ENCODE data around the gene CSF3R. TPM values are rescaled to one million over a fixed set of nuclear protein-coding genes. Genes with fewer than 3 reads are reported as not detected.
"Not testable (repeated sequence)": the region's sequence is repeated elsewhere in the genome, so short reads cannot be mapped to it uniquely, and the experiment has no call there.

CSF3R gene
- total RNA-seq, 1 donor from 2014 or later: not detected

DNA sequence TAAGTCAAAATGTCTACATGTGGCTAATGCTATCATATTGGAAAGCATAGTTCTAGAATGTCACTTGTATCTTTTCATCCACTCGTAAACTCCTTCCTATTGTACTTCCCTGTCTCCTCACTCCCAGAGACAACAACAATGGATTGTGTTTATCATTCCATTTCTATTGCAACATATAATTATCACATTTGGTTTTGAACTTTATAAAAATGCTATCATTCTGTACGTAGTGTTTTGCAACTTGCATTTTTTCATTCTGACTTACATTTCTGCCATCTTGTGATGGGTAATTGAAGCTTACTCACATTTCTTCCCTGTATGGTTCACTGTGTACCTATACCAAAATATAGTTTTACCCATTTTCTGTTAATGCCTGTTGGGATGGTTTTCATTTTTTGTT lies 14.5 kb upstream of the CSF3R start:
- no peaks in the 10 kb centered on the region for H3K4me1 Mint-ChIP-seq
- H3K9me3 Mint-ChIP-seq: no peaks in the 10 kb centered on the region
- ATAC-seq (ENCODE audit: low read depth) (no peak), DNase-seq (no peak)
- no peak overlapping the region for H3K4me3 Mint-ChIP-seq
- no peaks in the 10 kb centered on the region for H3K27me3 Mint-ChIP-seq
- H3K36me3 Mint-ChIP-seq (ENCODE audit: low read depth): no peaks in the 10 kb centered on the region
- no peak for TF ChIP-seq CTCF (IDR thresholded peaks at IDR 0.05)
- no peak overlapping the region for H3K27ac Mint-ChIP-seq
- POLR2A ChIA-PET: no interaction called here
- CTCF ChIA-PET: no interaction called here
- intact Hi-C loops (cut with micrococcal nuclease): no loop called here

- ChIA-PET CTCF (no interaction called here), POLR2A (no interaction called here)
- H3K36me3 Mint-ChIP-seq (ENCODE audit: low read depth): no peaks in the 10 kb centered on the region
- no peaks in the 10 kb centered on the region for H3K9me3 Mint-ChIP-seq
- intact Hi-C loops (cut with micrococcal nuclease): no loop called here
- H3K27ac Mint-ChIP-seq: no peak overlapping the region
- no peak for DNase-seq
- H3K4me3 Mint-ChIP-seq: no peak overlapping the region
- H3K4me1 Mint-ChIP-seq: no peaks in the 10 kb centered on the region
- H3K27me3 Mint-ChIP-seq: no peaks in the 10 kb centered on the region
- no peak for TF ChIP-seq CTCF (IDR thresholded peaks at IDR 0.05)
- ATAC-seq (ENCODE audit: low read depth): no peak
Observed at GRCh38 chr1:36494971-36495370, 12.3 kb upstream of the CSF3R start.

DNA sequence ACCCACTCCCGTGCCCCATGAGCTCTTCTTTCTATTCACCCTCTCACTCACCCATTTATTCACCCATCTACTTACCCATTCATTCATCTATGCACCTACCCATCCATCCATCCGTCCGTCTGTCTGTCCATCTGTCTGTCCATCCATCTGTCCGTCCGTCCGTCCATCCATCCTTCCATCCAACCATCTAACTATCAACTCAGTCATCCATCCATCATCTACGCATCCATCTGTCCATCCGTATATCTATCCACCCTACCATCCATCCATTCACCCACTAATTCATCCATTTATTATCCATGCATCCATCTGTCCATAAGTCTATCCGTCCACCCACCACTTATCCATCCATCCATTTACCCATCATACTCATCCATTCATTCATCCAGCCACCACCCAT lies 10.8 kb upstream of the CSF3R start:
- H3K4me3 Mint-ChIP-seq: no peak overlapping the region
- ATAC-seq (ENCODE audit: low read depth) (no peak), DNase-seq (no peak)
- H3K4me1 Mint-ChIP-seq: no peaks in the 10 kb centered on the region
- no peak overlapping the region for H3K27ac Mint-ChIP-seq
- no peaks in the 10 kb centered on the region for H3K27me3 Mint-ChIP-seq
- CTCF ChIA-PET: no interaction called here
- no peaks in the 10 kb centered on the region for H3K36me3 Mint-ChIP-seq (ENCODE audit: low read depth)
- POLR2A ChIA-PET: no interaction called here
- intact Hi-C loops (cut with micrococcal nuclease): no loop called here
- TF ChIP-seq CTCF (IDR thresholded peaks at IDR 0.05): no peak
- no peaks in the 10 kb centered on the region for H3K9me3 Mint-ChIP-seq

GRCh38 chr1:36492491-36492890 lies 9.8 kb upstream of the CSF3R start:
- no peak overlapping the region for H3K27ac Mint-ChIP-seq
- no peak for DNase-seq
- H3K36me3 Mint-ChIP-seq (ENCODE audit: low read depth): no peaks in the 10 kb centered on the region
- CTCF ChIA-PET: no interaction called here
- POLR2A ChIA-PET: no interaction called here
- ATAC-seq (ENCODE audit: low read depth): no peak
- intact Hi-C loops (cut with micrococcal nuclease): no loop called here
- no peak overlapping the region for H3K4me3 Mint-ChIP-seq
- TF ChIP-seq CTCF (IDR thresholded peaks at IDR 0.05): no peak
- no peaks in the 10 kb centered on the region for H3K27me3 Mint-ChIP-seq
- H3K9me3 Mint-ChIP-seq: no peaks in the 10 kb centered on the region
- peaks cover 3% of the 10 kb centered on the region for H3K4me1 Mint-ChIP-seq

DNA sequence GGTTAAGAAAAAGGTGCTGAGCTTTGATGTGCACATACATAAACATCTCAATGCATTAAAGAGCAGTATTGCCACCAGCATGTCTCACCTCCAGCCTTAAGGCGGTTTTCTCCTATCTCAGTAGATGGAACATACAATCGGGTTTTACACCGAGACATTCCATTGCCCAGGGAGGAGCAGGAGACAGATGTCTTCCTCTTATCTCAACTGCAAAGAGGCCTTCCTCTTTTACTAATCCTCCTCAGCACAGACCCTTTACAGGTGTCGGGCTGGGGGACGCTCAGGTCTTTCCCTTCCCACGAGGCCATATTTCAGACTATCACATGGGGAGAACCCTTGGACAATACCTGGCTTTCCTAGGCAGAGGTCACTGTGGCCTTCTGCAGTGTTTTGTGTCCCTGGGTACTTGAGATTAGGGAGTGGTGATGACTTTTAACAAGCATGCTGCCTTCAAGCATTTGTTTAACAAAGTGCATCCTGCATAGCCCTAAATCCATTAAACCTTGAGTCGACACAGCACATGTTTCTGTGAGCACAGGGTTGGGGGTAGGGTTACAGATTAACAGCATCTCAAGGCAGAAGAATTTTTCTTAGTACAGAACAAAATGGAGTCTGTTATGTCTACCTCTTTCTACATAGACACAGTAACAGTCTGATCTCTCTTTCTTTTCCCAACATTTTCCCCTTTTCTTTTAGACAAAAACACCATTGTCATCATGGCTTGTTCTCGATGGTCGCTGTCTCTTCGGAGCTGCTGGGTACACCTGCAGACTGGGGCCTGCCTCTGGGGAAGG lies 6.7 kb upstream of the CSF3R start:
- CTCF ChIA-PET; POLR2A ChIA-PET; DNase-seq; H3K27ac Mint-ChIP-seq; H3K27me3 Mint-ChIP-seq; H3K36me3 Mint-ChIP-seq (ENCODE audit: low read depth); intact Hi-C loops (cut with micrococcal nuclease); ATAC-seq (ENCODE audit: low read depth); H3K9me3 Mint-ChIP-seq; H3K4me3 Mint-ChIP-seq: not testable (repeated sequence)
- peaks cover 22% of the 10 kb centered on the region for H3K4me1 Mint-ChIP-seq

DNA sequence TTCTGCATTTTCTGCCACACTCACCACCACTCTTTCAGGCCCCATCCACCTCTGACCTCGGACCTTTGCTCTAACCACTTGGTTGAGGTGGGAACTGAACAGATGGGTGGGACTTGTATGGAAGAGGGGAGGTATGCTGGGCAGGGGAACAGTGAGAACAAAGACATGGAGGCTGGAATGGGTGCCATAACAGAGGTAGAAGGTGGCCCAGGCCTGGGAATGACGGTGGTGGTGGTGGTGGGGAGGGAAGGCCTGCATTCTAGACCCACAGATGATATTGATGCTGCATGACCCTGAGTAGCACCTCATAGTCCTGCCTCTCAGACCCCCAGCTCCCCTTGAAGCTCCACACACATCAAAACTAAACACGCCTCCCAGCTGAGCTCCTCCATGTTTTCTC lies 5.2 kb upstream of the CSF3R start:
- Mint-ChIP-seq H3K4me1 (peaks cover 22% of the 10 kb centered on the region), H3K4me3 (no peak overlapping the region), H3K27me3 (no peaks in the 10 kb centered on the region), H3K27ac (no peak overlapping the region), H3K36me3 (ENCODE audit: low read depth) (no peaks in the 10 kb centered on the region), H3K9me3 (no peaks in the 10 kb centered on the region)
- no peak for DNase-seq
- TF ChIP-seq CTCF (IDR thresholded peaks at IDR 0.05): no peak
- ChIA-PET CTCF (no interaction called here), POLR2A (no interaction called here)
- no peak for ATAC-seq (ENCODE audit: low read depth)
- intact Hi-C loops (cut with micrococcal nuclease): no loop called here

- ChIA-PET CTCF (interaction anchor here (1.5 to 1.6 kb wide), 2 partner anchors 11 to 29 kb away, joined by 3 to 5 read pairs; no protein-coding TSS in a partner anchor), POLR2A (interaction anchor here (1.0 to 1.4 kb wide), 3 partner anchors 11 to 37 kb away, joined by 4 to 9 read pairs (median 6); partner anchors contain the start of genes MRPS15 and OSCP1)
- H3K27ac Mint-ChIP-seq; H3K36me3 Mint-ChIP-seq (ENCODE audit: low read depth); DNase-seq; H3K27me3 Mint-ChIP-seq; H3K9me3 Mint-ChIP-seq; H3K4me3 Mint-ChIP-seq; intact Hi-C loops (cut with micrococcal nuclease); ATAC-seq (ENCODE audit: low read depth): not testable (repeated sequence)
- peaks cover 22% of the 10 kb centered on the region for H3K4me1 Mint-ChIP-seq
Observed at GRCh38 chr1:36487336-36487725, 4.6 kb upstream of the CSF3R start.
